ENCODE data around the gene RER1. TPM values are rescaled to one million over a fixed set of nuclear protein-coding genes. Genes with fewer than 3 reads are reported as not detected.

The RER1 gene
- total and polyA plus RNA-seq, 7 donors: 68.8 to 119 (median 90.0) TPM

DNA sequence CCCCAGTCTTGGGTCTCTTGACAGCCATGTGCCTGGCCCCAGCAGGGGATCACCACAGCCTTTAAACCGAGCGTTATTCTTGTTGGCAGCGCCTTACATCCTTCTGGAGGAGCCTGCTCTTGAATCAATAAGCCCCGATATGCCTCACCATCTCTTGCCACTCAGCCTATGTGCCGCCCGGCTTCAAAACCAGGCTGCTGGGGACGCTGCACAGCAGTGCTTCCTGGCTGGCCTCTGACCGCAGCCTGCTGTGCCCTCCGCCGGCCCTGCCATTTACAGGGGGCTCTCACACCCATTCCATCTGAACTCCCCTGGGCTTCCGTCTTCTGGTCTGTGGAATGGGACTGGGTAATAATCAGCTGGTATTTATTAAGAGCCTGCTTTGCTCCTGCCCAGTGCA is 23.7 kb downstream of the RER1 start:
- no peaks in the 10 kb centered on the region for H3K36me3 ChIP-seq (ENCODE audit: insufficient read depth in 1 of 2, low read depth in 1 of 2)
- 65 to 70% (median 69%) methylated on average over 11 of the region's 11 CpGs for WGBS, 3 donors
- H3K27me3 ChIP-seq (ENCODE audit: insufficient read depth in 3 of 3, low read length in 2 of 3): peaks cover 0 to 41% (median 21%) of the 10 kb centered on the region in 3 donors
- DNase-seq: no peak
- no peaks in the 10 kb centered on the region for H3K9me3 ChIP-seq
- H3K4me3 ChIP-seq: no peak overlapping the region
- no peak for ATAC-seq
- no peak for TF ChIP-seq CTCF (IDR thresholded peaks at IDR 0.05)
- peaks cover 19% of the 10 kb centered on the region for H3K4me1 ChIP-seq
- H3K27ac ChIP-seq: no peak overlapping the region
- intact Hi-C loops (cut with DNase I): loop anchor here in 1 of 2 donors (5.0 to 10.0 kb wide), 2 partner anchors 229 to 372 kb away; no protein-coding TSS in a partner anchor

GRCh38 chr1:2415801-2416208 is 24.2 kb downstream of the RER1 start:
- intact Hi-C loops (cut with DNase I): loop anchor here in 1 of 2 donors (5.0 to 10.0 kb wide), 2 partner anchors 229 to 371 kb away; no protein-coding TSS in a partner anchor

GRCh38 chr1:2416403-2416802 is 24.8 kb downstream of the RER1 start:
- intact Hi-C loops (cut with DNase I): loop anchor here in 1 of 2 donors (5.0 to 10.0 kb wide), 2 partner anchors 228 to 371 kb away; no protein-coding TSS in a partner anchor
- DNase-seq (no peak), ATAC-seq (no peak)
- WGBS, 3 donors: 42 to 45% (median 43%) methylated on average over 12 of the region's 12 CpGs
- TF ChIP-seq CTCF (IDR thresholded peaks at IDR 0.05): no peak
- H3K9me3 ChIP-seq: no peaks in the 10 kb centered on the region
- peaks cover 0 to 49% (median 24%) of the 10 kb centered on the region in 3 donors for H3K27me3 ChIP-seq (ENCODE audit: insufficient read depth in 3 of 3, low read length in 2 of 3)
- no peak overlapping the region for H3K27ac ChIP-seq
- H3K36me3 ChIP-seq (ENCODE audit: insufficient read depth in 1 of 2, low read depth in 1 of 2): no peaks in the 10 kb centered on the region
- H3K4me3 ChIP-seq: no peak overlapping the region
- H3K4me1 ChIP-seq: peaks cover 17% of the 10 kb centered on the region

More at GRCh38 chr1:2415801-2416208, 24.2 kb downstream of the RER1 start:
- H3K36me3 ChIP-seq (ENCODE audit: insufficient read depth in 1 of 2, low read depth in 1 of 2): no peaks in the 10 kb centered on the region
- H3K4me3 ChIP-seq: no peak overlapping the region
- H3K27ac ChIP-seq: no peak overlapping the region
- no peaks in the 10 kb centered on the region for H3K9me3 ChIP-seq
- ATAC-seq (no peak), DNase-seq (no peak)
- H3K4me1 ChIP-seq: peaks cover 19% of the 10 kb centered on the region
- H3K27me3 ChIP-seq (ENCODE audit: insufficient read depth in 3 of 3, low read length in 2 of 3): peaks cover 0 to 46% (median 24%) of the 10 kb centered on the region in 3 donors
- WGBS, 3 donors: 61 to 75% (median 73%) methylated on average over 17 to 19 of the region's 19 CpGs
- no peak for TF ChIP-seq CTCF (IDR thresholded peaks at IDR 0.05)

DNA sequence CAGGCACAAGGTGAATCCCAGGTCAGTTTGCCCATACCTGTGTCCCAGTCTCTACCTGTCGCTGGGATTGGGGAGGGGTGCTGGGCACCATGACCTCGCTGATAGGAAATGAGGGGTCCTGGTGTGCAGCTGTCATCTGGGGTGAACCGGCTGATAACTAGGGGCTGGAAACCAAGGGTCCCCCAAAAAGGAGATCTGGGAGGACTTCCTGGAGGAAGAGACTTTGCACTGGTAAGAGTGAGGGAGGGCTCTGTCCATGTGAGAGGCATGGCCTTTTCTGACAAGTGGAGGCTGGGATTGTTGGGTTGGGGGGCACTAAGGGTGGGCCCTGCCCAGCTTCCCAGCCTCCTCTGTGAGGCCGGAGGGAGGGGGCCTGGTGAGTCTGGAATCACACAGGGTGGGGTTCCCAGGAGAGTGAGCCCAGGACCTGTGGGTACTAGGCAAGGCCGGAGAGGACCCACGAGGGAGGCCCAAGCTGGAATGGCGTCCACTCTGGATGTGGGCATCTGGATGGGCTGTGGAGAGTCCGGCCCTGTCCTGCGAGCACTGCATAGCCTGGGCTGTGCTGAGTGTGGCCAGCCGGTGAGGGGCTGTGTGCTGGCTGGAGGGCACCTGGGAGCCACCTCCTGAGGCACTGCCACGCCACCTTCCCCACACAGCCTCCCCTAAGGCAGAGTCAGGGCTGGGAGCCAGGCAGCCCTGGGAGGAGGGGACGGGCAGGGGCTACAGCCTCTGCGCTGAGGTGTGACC is 25.6 kb downstream of the RER1 start:
- Histone ChIP-seq H3K27me3 (ENCODE audit: insufficient read depth in 3 of 3, low read length in 2 of 3) (peaks cover 0 to 54% (median 24%) of the 10 kb centered on the region in 3 donors), H3K36me3 (ENCODE audit: insufficient read depth in 1 of 2, low read depth in 1 of 2) (no peaks in the 10 kb centered on the region), H3K4me1 (peaks cover 12% of the 10 kb centered on the region), H3K4me3 (no peak overlapping the region), H3K9me3 (no peaks in the 10 kb centered on the region), H3K27ac (no peak overlapping the region)
- no peak for TF ChIP-seq CTCF (IDR thresholded peaks at IDR 0.05)
- DNase-seq: no peak
- ATAC-seq: no peak
- WGBS, 3 donors: 68 to 73% (median 72%) methylated on average over 13 of the region's 13 CpGs
- intact Hi-C loops (cut with DNase I): loop anchor here in 1 of 2 donors (5.0 to 10.0 kb wide), 2 partner anchors 228 to 370 kb away; no protein-coding TSS in a partner anchor

Measured in psoas muscle (tissue), 8 donors.